WTC11 (cell line): ENCODE measurements around the gene ALOX15B.

ENCODE experiments used
- CREM ChIP-seq: sonication (generic); formaldehyde crosslinking; IDR thresholded peaks from 2 replicates; pipeline ENCODE4 v1.8.1; 2022; ENCODE audit warnings: mild to moderate bottlenecking, missing genetic modification reagents, moderate library complexity
- IRF2 ChIP-seq: sonication (generic); formaldehyde crosslinking; IDR thresholded peaks from 2 replicates; pipeline ENCODE4 v1.8.0; 2022; ENCODE audit warnings: low read depth, missing genetic modification reagents, borderline replicate concordance
- MXD4 ChIP-seq: fragments of 250-450 bp; sonication (Bioruptor Pico); IDR thresholded peaks from 2 replicates; pipeline ENCODE4 v1.8.0; 2021; ENCODE audit warnings: mild to moderate bottlenecking, moderate library complexity, borderline replicate concordance
- SMAD3 ChIP-seq: sonication (generic); formaldehyde crosslinking; IDR thresholded peaks from 2 replicates; pipeline ENCODE4 v1.8.0; 2022; ENCODE audit warnings: missing genetic modification reagents, mild to moderate bottlenecking, borderline replicate concordance
- TCF7 ChIP-seq: sonication (generic); formaldehyde crosslinking; IDR thresholded peaks from 2 replicates; pipeline ENCODE4 v1.8.0; 2022; ENCODE audit warnings: mild to moderate bottlenecking, low read depth, missing genetic modification reagents, moderate library complexity
- ZNF138 ChIP-seq: sonication (generic); formaldehyde crosslinking; conservative IDR thresholded peaks from 2 replicates; pipeline ENCODE4 v1.8.1; 2022; ENCODE audit warnings: mild to moderate bottlenecking, moderate library complexity, missing genetic modification reagents
- TF ChIP-seq, protein P1 (sequence below): fragments of 200-600 bp; IDR thresholded peaks from 2 replicates; pipeline ENCODE4 v1.8.0; 2022; ENCODE audit warnings: antibody characterized with exemption

DNA sequence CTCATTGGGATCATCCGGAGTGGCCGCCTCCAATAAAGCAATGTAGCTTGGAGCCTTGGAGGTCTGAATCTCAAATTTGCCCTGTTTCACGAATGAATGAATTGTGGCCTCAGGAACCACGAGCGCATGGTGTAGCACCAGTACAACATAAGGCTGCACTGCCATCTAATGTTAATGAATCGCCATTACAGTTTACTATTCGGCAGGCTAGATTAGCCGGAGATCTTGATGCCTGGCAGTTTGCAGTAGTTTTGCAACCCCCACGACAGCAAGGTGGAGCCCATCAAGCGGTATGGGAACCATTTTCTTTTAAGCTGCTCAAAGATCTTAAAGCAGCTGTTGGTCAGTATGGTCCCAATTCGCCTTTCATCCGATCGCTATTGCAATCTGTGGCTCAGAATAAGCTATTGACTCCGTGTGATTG lies 18.8 kb downstream of the ALOX15B start:
- TF ChIP-seq CREM (CRISPR knock-in tag) (no peak), IRF2 (no peak), ZNF138 (CRISPR knock-in tag) (no peak), MXD4 (no peak), SMAD3 (no peak), TCF7 (CRISPR knock-in tag) (no peak)
- TF ChIP-seq, protein P1, sequence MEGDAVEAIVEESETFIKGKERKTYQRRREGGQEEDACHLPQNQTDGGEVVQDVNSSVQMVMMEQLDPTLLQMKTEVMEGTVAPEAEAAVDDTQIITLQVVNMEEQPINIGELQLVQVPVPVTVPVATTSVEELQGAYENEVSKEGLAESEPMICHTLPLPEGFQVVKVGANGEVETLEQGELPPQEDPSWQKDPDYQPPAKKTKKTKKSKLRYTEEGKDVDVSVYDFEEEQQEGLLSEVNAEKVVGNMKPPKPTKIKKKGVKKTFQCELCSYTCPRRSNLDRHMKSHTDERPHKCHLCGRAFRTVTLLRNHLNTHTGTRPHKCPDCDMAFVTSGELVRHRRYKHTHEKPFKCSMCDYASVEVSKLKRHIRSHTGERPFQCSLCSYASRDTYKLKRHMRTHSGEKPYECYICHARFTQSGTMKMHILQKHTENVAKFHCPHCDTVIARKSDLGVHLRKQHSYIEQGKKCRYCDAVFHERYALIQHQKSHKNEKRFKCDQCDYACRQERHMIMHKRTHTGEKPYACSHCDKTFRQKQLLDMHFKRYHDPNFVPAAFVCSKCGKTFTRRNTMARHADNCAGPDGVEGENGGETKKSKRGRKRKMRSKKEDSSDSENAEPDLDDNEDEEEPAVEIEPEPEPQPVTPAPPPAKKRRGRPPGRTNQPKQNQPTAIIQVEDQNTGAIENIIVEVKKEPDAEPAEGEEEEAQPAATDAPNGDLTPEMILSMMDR, result peak; percentile 62
